ENCODE measurements around the gene RAB41.

DNA sequence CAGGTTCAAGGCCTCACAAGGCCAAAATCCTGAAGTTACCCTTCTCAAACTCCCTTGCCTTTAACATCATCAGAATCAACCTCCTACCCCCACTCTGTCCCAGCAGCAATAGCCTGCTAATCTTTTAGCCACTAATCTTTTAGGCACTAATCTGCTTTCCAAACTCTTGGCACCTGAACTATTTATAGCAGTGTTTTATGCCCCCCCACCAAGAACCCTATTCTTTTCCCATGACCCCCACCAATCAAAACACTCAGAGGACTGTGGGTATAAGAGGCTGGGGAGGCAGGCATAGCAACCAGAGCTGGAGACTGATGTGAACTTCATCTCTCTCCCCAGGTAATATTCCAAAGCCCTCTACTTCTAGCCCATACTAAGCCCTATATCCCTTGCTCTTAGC is 13.9 kb upstream of the RAB41 start, which contains the start of gene ARR3:
- TF ChIP-seq, protein P1, sequence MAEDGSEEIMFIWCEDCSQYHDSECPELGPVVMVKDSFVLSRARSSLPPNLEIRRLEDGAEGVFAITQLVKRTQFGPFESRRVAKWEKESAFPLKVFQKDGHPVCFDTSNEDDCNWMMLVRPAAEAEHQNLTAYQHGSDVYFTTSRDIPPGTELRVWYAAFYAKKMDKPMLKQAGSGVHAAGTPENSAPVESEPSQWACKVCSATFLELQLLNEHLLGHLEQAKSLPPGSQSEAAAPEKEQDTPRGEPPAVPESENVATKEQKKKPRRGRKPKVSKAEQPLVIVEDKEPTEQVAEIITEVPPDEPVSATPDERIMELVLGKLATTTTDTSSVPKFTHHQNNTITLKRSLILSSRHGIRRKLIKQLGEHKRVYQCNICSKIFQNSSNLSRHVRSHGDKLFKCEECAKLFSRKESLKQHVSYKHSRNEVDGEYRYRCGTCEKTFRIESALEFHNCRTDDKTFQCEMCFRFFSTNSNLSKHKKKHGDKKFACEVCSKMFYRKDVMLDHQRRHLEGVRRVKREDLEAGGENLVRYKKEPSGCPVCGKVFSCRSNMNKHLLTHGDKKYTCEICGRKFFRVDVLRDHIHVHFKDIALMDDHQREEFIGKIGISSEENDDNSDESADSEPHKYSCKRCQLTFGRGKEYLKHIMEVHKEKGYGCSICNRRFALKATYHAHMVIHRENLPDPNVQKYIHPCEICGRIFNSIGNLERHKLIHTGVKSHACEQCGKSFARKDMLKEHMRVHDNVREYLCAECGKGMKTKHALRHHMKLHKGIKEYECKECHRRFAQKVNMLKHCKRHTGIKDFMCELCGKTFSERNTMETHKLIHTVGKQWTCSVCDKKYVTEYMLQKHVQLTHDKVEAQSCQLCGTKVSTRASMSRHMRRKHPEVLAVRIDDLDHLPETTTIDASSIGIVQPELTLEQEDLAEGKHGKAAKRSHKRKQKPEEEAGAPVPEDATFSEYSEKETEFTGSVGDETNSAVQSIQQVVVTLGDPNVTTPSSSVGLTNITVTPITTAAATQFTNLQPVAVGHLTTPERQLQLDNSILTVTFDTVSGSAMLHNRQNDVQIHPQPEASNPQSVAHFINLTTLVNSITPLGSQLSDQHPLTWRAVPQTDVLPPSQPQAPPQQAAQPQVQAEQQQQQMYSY (CRISPR knock-in tag; IDR thresholded peaks at IDR 0.05): no peak
- TF ChIP-seq, protein P2, sequence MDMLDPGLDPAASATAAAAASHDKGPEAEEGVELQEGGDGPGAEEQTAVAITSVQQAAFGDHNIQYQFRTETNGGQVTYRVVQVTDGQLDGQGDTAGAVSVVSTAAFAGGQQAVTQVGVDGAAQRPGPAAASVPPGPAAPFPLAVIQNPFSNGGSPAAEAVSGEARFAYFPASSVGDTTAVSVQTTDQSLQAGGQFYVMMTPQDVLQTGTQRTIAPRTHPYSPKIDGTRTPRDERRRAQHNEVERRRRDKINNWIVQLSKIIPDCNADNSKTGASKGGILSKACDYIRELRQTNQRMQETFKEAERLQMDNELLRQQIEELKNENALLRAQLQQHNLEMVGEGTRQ (IDR thresholded peaks at IDR 0.05; ENCODE audit: low read depth, low read length): no peak
- TF ChIP-seq, protein P2 (CRISPR knock-in tag; IDR thresholded peaks at IDR 0.05; ENCODE audit: borderline replicate concordance): no peak
- TF ChIP-seq ZNF292 (CRISPR knock-in tag; IDR thresholded peaks at IDR 0.05; ENCODE audit: borderline replicate concordance, low read depth): no peak
- no peak for TF ChIP-seq PRPF4 (IDR thresholded peaks at IDR 0.05; ENCODE audit: low read depth, low read length, poor library complexity, severe bottlenecking)
- TF ChIP-seq SP2 (CRISPR knock-in tag; IDR thresholded peaks at IDR 0.05): no peak
- no peak for TF ChIP-seq SIN3A (IDR thresholded peaks at IDR 0.05; ENCODE audit: borderline replicate concordance, low read depth, low read length)
